HepG2 (cell line): ENCODE data around the gene CSKMT.

ENCODE experiments used
- BORCS8-MEF2B ChIP-seq: sonication (generic); formaldehyde crosslinking; IDR thresholded peaks from 2 replicates; pipeline ENCODE4 v1.8.0; 2022; ENCODE audit warnings: mild to moderate bottlenecking, missing genetic modification reagents
- CBX5 ChIP-seq: sonication (generic); formaldehyde crosslinking; IDR thresholded peaks from 2 replicates; pipeline ENCODE4 v1.4.0; 2020; ENCODE audit warnings: missing genetic modification reagents, borderline replicate concordance
- GATAD2A ChIP-seq: IDR thresholded peaks from 2 replicates; pipeline ENCODE4 v1.6.1; 2016
- NR2C2 ChIP-seq: sonication (generic); formaldehyde crosslinking; IDR thresholded peaks from 2 replicates; pipeline ENCODE4 v1.4.0; 2020; ENCODE audit warnings: missing genetic modification reagents, mild to moderate bottlenecking, moderate library complexity, borderline replicate concordance
- RAD51 ChIP-seq: fragments of 450-650 bp; IDR thresholded peaks from 2 replicates; pipeline ENCODE4 v1.6.1; 2016; ENCODE audit warnings: borderline replicate concordance
- RBFOX2 ChIP-seq: fragments of 200-400 bp; formaldehyde crosslinking; IDR thresholded peaks from 2 replicates; pipeline ENCODE4 v1.6.1; 2017; ENCODE audit warnings: low read depth, mild to moderate bottlenecking, low read length
- STAT5B ChIP-seq: sonication (generic); formaldehyde crosslinking; IDR thresholded peaks from 2 replicates; pipeline ENCODE4 v1.4.0; 2020; ENCODE audit warnings: missing genetic modification reagents
- ZNF615 ChIP-seq: sonication (generic); formaldehyde crosslinking; IDR thresholded peaks from 2 replicates; pipeline ENCODE4 v1.5.0; 2020; ENCODE audit warnings: mild to moderate bottlenecking, missing genetic modification reagents, borderline replicate concordance
- TF ChIP-seq, protein P1 (sequence below): sonication (generic); formaldehyde crosslinking; IDR thresholded peaks from 2 replicates; pipeline ENCODE4 v1.8.0; 2022; ENCODE audit warnings: missing genetic modification reagents, mild to moderate bottlenecking, moderate library complexity, borderline replicate concordance
- TF ChIP-seq, protein P2 (sequence below): sonication (generic); formaldehyde crosslinking; IDR thresholded peaks from 2 replicates; pipeline ENCODE4 v1.4.0; 2020; ENCODE audit warnings: missing genetic modification reagents
- TF ChIP-seq, protein P3 (sequence below): sonication (generic); formaldehyde crosslinking; IDR thresholded peaks from 2 replicates; pipeline ENCODE4 v1.4.0; 2020; ENCODE audit warnings: missing genetic modification reagents
- TF ChIP-seq, protein P4 (sequence below): sonication (generic); formaldehyde crosslinking; IDR thresholded peaks from 2 replicates; pipeline ENCODE4 v1.8.0; 2022; ENCODE audit warnings: missing genetic modification reagents, mild to moderate bottlenecking, inconsistent platforms, borderline replicate concordance
- TF ChIP-seq, protein P5 (sequence below): sonication (generic); formaldehyde crosslinking; IDR thresholded peaks from 2 replicates; pipeline ENCODE4 v1.4.0; 2020; ENCODE audit warnings: missing genetic modification reagents, mild to moderate bottlenecking, borderline replicate concordance

DNA sequence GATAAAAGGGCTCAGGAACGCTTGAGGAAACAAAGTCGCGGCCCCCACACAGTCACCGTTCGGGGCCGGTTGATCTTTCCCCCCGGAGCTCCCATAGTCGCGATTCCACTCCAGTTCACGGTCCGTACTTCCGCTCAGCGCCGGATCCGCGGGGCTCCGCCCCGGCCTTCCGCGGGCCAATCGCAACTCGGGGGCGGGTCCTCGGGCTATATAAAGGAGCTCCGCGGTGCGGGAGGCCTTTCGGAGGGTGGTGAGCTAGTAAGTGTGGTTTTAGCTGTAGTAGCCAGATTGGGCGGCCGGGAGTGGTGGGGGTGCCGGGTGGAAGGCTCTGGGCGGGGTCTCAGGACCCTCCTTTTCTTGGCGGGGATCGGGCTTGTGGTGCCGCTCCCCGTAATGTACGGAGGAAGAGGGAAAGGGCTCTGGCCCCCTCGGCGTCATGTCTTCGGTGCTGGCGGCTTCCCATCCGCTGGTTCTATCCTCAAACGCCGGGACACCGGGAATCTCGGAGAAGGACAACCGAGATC is at the start of gene CSKMT, which contains the start of gene C11orf98:
- TF ChIP-seq NR2C2, result peak; percentile 22; the same call in 1 of the 2 replicates
- TF ChIP-seq, protein P1, sequence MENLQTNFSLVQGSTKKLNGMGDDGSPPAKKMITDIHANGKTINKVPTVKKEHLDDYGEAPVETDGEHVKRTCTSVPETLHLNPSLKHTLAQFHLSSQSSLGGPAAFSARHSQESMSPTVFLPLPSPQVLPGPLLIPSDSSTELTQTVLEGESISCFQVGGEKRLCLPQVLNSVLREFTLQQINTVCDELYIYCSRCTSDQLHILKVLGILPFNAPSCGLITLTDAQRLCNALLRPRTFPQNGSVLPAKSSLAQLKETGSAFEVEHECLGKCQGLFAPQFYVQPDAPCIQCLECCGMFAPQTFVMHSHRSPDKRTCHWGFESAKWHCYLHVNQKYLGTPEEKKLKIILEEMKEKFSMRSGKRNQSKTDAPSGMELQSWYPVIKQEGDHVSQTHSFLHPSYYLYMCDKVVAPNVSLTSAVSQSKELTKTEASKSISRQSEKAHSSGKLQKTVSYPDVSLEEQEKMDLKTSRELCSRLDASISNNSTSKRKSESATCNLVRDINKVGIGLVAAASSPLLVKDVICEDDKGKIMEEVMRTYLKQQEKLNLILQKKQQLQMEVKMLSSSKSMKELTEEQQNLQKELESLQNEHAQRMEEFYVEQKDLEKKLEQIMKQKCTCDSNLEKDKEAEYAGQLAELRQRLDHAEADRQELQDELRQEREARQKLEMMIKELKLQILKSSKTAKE (CRISPR knock-in tag), result no peak
- TF ChIP-seq BORCS8-MEF2B (CRISPR knock-in tag), result peak; percentile 55
- TF ChIP-seq CBX5 (CRISPR knock-in tag), result peak; percentile 36; the same call in 1 of the 2 replicates
- TF ChIP-seq, protein P2, sequence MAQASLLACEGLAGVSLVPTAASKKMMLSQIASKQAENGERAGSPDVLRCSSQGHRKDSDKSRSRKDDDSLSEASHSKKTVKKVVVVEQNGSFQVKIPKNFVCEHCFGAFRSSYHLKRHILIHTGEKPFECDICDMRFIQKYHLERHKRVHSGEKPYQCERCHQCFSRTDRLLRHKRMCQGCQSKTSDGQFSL (CRISPR knock-in tag), result peak; percentile 90
- TF ChIP-seq ZNF615 (CRISPR knock-in tag), result no peak
- TF ChIP-seq RAD51, result no peak
- TF ChIP-seq STAT5B (CRISPR knock-in tag), result no peak
- peak; percentile 99 for TF ChIP-seq RBFOX2
- TF ChIP-seq, protein P3, sequence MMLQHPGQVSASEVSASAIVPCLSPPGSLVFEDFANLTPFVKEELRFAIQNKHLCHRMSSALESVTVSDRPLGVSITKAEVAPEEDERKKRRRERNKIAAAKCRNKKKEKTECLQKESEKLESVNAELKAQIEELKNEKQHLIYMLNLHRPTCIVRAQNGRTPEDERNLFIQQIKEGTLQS, result peak; percentile 27; the same call in 1 of the 2 replicates
- TF ChIP-seq, protein P4, sequence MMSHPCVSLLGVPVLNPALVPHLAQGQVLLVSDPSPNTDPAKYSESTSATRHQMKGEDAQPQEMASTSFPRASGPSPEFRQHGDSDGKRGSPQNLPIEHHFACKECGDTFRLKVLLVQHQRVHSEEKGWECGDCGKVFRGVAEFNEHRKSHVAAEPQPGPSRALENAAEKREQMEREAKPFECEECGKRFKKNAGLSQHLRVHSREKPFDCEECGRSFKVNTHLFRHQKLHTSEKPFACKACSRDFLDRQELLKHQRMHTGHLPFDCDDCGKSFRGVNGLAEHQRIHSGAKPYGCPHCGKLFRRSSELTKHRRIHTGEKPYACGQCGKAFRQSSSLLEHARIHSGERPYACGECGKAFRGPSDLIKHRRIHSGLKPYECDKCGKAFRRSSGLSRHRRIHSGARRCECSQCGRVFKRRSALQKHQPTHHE, result no peak
- 0 out of 2 replicates have a peak, but pooled peaks have one; percentile 27 for TF ChIP-seq GATAD2A
- TF ChIP-seq, protein P5, sequence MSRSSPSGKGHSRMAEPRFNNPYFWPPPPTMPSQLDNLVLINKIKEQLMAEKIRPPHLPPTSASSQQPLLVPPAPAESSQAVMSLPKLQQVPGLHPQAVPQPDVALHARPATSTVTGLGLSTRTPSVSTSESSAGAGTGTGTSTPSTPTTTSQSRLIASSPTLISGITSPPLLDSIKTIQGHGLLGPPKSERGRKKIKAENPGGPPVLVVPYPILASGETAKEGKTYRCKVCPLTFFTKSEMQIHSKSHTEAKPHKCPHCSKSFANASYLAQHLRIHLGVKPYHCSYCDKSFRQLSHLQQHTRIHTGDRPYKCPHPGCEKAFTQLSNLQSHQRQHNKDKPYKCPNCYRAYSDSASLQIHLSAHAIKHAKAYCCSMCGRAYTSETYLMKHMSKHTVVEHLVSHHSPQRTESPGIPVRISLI (CRISPR knock-in tag), result peak; percentile 18; the same call in 1 of the 2 replicates
